ENCODE data around the gene CABP4. TPM values are rescaled to one million over a fixed set of nuclear protein-coding genes. Genes with fewer than 3 reads are reported as not detected.

CABP4 gene
- total RNA-seq, 1 experiment from 2014 or later, result 2.5 TPM

GRCh38 chr11:67431346-67432249 lies 23.6 kb upstream of the CABP4 start:
- ChIA-PET CTCF (no interaction called here), POLR2A (ENCODE audit: unreplicated experiment) (no interaction called here)
- H4K20me1 ChIP-seq (ENCODE audit: insufficient read depth), result no peaks in the 10 kb centered on the region; the same call in 1 of the 2 replicates
- intact Hi-C loops (cut with micrococcal nuclease; ENCODE audit: unreplicated experiment), result no loop called here
- no peaks in the 10 kb centered on the region for H3K27me3 ChIP-seq (ENCODE audit: insufficient read depth, low read depth)
- TF ChIP-seq, protein P1, sequence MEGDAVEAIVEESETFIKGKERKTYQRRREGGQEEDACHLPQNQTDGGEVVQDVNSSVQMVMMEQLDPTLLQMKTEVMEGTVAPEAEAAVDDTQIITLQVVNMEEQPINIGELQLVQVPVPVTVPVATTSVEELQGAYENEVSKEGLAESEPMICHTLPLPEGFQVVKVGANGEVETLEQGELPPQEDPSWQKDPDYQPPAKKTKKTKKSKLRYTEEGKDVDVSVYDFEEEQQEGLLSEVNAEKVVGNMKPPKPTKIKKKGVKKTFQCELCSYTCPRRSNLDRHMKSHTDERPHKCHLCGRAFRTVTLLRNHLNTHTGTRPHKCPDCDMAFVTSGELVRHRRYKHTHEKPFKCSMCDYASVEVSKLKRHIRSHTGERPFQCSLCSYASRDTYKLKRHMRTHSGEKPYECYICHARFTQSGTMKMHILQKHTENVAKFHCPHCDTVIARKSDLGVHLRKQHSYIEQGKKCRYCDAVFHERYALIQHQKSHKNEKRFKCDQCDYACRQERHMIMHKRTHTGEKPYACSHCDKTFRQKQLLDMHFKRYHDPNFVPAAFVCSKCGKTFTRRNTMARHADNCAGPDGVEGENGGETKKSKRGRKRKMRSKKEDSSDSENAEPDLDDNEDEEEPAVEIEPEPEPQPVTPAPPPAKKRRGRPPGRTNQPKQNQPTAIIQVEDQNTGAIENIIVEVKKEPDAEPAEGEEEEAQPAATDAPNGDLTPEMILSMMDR (conservative IDR thresholded peaks at IDR 0.05), result no peak
- TF ChIP-seq EZH2 (IDR thresholded peaks at IDR 0.05; ENCODE audit: low read depth), result no peak
- peaks cover 21% of the 10 kb centered on the region for H3K79me2 ChIP-seq (ENCODE audit: low read depth)
- H3K9me2 ChIP-seq (ENCODE audit: insufficient read depth), result no peaks in the 10 kb centered on the region
- H3K36me3 ChIP-seq (ENCODE audit: low read depth), result no peaks in the 10 kb centered on the region
- no peak for DNase-seq
- H3K4me2 ChIP-seq, result no peak overlapping the region
- H3K27ac ChIP-seq, result no peak overlapping the region
- H3K4me3 ChIP-seq, result no peak overlapping the region
- H3K4me1 ChIP-seq (replicated peaks; ENCODE audit: insufficient read depth), result peaks cover 24% of the 10 kb centered on the region
- H2AFZ ChIP-seq, result no peak overlapping the region
- peaks cover 24% of the 10 kb centered on the region; the same call in 1 of the 2 replicates for H3F3A ChIP-seq (ENCODE audit: insufficient read depth, low read depth)
- no peaks in the 10 kb centered on the region for H3K9me3 ChIP-seq (ENCODE audit: insufficient read depth, low read depth)
- BruUV-seq (replicated peaks), result no TSS peak

DNA sequence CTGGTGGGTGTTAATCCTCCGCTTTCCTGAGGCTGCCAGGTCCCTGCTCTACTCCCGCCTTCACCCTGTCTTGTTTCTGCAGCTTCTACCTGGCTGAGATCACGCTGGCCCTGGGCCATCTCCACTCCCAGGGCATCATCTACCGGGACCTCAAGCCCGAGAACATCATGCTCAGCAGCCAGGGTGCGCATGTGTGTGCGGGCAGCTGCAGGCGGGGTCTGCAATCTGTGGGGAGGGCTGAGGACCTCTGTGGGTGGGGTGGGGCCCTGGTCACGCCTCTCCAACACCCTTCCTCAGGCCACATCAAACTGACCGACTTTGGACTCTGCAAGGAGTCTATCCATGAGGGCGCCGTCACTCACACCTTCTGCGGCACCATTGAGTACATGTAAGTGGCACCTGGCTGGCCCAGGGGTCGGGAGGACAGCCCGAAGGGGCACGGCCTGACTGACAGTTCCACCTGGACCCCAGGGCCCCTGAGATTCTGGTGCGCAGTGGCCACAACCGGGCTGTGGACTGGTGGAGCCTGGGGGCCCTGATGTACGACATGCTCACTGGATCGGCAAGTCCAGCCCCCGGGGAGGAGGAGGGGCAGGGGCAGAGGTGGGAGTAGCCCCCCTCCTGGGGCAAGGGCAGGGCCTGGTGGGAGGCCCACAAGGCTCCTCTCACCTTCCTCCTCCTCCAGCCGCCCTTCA lies 22.4 kb upstream of the CABP4 start:
- intact Hi-C loops (cut with micrococcal nuclease; ENCODE audit: unreplicated experiment), result no loop called here
- Histone ChIP-seq H3K9me3 (ENCODE audit: insufficient read depth, low read depth) (no peaks in the 10 kb centered on the region), H3K27me3 (ENCODE audit: insufficient read depth, low read depth) (no peaks in the 10 kb centered on the region), H3K36me3 (ENCODE audit: low read depth) (no peaks in the 10 kb centered on the region), H3K4me1 (replicated peaks; ENCODE audit: insufficient read depth) (peaks cover 17% of the 10 kb centered on the region), H3K4me2 (no peak overlapping the region), H3F3A (ENCODE audit: insufficient read depth, low read depth) (peaks cover 18% of the 10 kb centered on the region; the same call in 1 of the 2 replicates), H3K4me3 (no peak overlapping the region), H3K9me2 (ENCODE audit: insufficient read depth) (no peaks in the 10 kb centered on the region), H4K20me1 (ENCODE audit: insufficient read depth) (no peaks in the 10 kb centered on the region; the same call in 1 of the 2 replicates), H3K27ac (no peak overlapping the region), H3K79me2 (ENCODE audit: low read depth) (peaks cover 21% of the 10 kb centered on the region), H2AFZ (no peak overlapping the region)
- TF ChIP-seq, protein P1 (conservative IDR thresholded peaks at IDR 0.05), result no peak
- no peak for TF ChIP-seq EZH2 (IDR thresholded peaks at IDR 0.05; ENCODE audit: low read depth)
- no peak for DNase-seq
- BruUV-seq (replicated peaks), result no TSS peak
- ChIA-PET CTCF (no interaction called here), POLR2A (ENCODE audit: unreplicated experiment) (interaction anchor here (0.7 kb wide), 1 partner anchor 817 kb away, joined by 3 read pairs; no protein-coding TSS in a partner anchor)

DNA sequence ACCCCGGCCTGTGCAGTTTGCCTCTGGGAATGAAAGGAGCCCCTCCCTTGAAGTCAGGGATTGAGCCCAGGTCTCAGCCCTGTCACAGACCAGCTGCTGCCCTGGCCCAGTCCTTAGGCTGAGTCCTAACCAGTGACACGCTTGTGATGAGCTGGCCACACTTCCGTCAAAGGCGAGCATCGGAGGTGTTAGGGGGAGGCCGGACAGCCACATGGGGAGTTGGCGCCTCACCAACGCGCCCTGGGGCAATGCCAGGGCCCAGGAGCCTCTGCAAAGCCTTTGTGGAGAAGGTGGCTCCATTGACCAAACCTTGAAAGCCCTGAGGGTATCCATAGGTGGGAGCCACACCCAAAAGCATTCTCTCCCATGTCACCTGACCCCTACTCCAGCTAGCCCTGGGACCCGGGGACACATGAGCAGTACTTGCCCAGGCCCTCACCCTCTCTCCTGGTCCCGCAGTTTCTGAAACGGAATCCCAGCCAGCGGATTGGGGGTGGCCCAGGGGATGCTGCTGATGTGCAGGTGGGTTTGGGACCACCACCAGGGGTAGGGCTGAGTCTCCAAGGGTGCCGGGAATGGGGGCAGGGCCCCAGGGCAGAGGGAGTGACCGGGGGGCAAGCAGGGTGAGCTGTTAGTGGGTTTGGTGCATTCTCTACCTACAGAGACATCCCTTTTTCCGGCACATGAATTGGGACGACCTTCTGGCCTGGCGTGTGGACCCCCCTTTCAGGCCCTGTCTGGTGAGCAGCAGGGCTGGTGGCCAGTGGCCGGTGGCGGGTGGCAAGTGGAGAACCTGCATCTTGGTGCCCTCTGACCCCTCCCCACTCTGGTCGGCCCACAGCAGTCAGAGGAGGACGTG lies 21.4 kb upstream of the CABP4 start:
- peak; percentile 62 to 91 for DNase-seq
- no peak for TF ChIP-seq EZH2 (IDR thresholded peaks at IDR 0.05; ENCODE audit: low read depth)
- TF ChIP-seq, protein P1 (conservative IDR thresholded peaks at IDR 0.05), result no peak
- no peaks in the 10 kb centered on the region for H3K9me3 ChIP-seq (ENCODE audit: insufficient read depth, low read depth)
- POLR2A ChIA-PET (ENCODE audit: unreplicated experiment), result interaction anchor here (0.7 kb wide), 1 partner anchor 818 kb away, joined by 3 read pairs; no protein-coding TSS in a partner anchor
- H3F3A ChIP-seq (ENCODE audit: insufficient read depth, low read depth), result peaks cover 24% of the 10 kb centered on the region; the same call in 1 of the 2 replicates
- H3K4me1 ChIP-seq (replicated peaks; ENCODE audit: insufficient read depth), result peaks cover 17% of the 10 kb centered on the region
- no peak overlapping the region for H2AFZ ChIP-seq
- no peak overlapping the region for H3K4me3 ChIP-seq
- no peaks in the 10 kb centered on the region for H3K36me3 ChIP-seq (ENCODE audit: low read depth)
- no peaks in the 10 kb centered on the region for H3K9me2 ChIP-seq (ENCODE audit: insufficient read depth)
- BruUV-seq (replicated peaks), result no TSS peak
- no peak overlapping the region for H3K27ac ChIP-seq
- intact Hi-C loops (cut with micrococcal nuclease; ENCODE audit: unreplicated experiment), result no loop called here
- no peak overlapping the region for H3K4me2 ChIP-seq
- peaks cover 17% of the 10 kb centered on the region for H3K79me2 ChIP-seq (ENCODE audit: low read depth)
- no peaks in the 10 kb centered on the region for H3K27me3 ChIP-seq (ENCODE audit: insufficient read depth, low read depth)
- peaks cover 1% of the 10 kb centered on the region; the same call in 1 of the 2 replicates for H4K20me1 ChIP-seq (ENCODE audit: insufficient read depth)
- CTCF ChIA-PET, result no interaction called here
